ENCODE measurements around the gene ZRSR2.
A peak's percentile ranks its signal among the peaks of the same experiment; 100 is the strongest.

The ZRSR2 gene

GRCh38 chrX:15854080-15854655 lies 63.9 kb downstream of the ZRSR2 start:
- Histone ChIP-seq H3K4me3 (ENCODE audit: low read depth, low read length) (peak overlapping the region; percentile 84), H3K4me1 (ENCODE audit: control insufficient read depth, insufficient read depth, low read length) (peaks cover 37% of the 10 kb centered on the region), H3K27ac (ENCODE audit: low read depth, low read length) (peak overlapping the region; percentile 54; the same call in 1 of the 2 replicates), H3K9me3 (ENCODE audit: control insufficient read depth, insufficient read depth, low read depth, low read length) (no peaks in the 10 kb centered on the region), H3K27me3 (ENCODE audit: control insufficient read depth, insufficient read depth, low read length) (no peaks in the 10 kb centered on the region), H3K36me3 (ENCODE audit: control insufficient read depth, insufficient read depth, low read length) (peaks cover 36% of the 10 kb centered on the region), H3K9ac (ENCODE audit: low read length) (peak overlapping the region; percentile 68)

DNA sequence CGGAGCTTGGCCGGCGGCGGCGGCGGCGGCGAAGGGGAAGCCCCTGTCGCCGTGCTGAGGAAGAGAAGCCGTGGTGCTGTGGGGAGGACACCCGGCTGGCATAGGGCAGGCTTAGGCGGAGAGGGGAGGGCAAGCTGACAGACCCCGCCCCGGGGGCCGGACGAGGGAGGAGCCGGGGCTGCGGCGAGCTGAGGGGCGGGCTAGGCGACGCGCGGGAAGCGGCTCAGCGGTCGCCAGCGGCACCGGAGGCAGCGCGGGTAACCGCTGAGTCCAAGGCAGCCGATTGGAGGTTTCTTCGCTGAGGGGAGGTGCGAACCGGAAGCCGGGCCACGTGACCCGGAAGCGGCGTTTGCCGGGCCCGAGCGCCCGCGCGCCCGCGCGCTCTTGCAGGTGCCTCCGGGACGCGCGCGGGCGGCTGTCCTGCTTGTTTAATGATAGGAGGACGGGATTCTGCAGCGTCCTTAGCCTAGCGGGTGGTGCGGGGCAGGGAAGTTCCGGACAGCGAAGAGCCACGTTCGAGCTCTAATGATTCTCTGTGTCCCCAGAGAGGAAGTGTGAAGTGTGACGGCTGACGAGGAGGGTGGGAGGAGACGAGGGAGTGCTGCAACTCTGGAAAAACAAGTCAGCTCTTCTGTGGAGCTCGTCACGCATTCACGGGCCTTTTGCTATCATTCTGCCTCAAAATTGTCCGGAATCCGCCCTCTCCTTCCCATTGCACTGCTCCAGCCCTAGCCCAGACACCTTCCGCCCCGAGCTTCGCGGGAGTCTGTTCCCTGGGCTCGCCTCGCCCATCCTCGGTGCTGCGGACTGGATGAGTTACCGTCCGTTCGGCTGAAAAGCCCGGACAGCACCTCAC lies 64.7 kb downstream of the ZRSR2 start, which contains the start of gene AP1S2:
AP1S2 (minus strand) TSS at position 102 of the 856 bp plus-strand sequence. CDS start 2,289 bp downstream, outside the sequence.
- H3K9ac ChIP-seq (ENCODE audit: low read length): peak within 1 kb of the TSS; percentile 86
- no peaks in the 10 kb centered on the region for H3K27me3 ChIP-seq (ENCODE audit: control insufficient read depth, insufficient read depth, low read length)

DNA sequence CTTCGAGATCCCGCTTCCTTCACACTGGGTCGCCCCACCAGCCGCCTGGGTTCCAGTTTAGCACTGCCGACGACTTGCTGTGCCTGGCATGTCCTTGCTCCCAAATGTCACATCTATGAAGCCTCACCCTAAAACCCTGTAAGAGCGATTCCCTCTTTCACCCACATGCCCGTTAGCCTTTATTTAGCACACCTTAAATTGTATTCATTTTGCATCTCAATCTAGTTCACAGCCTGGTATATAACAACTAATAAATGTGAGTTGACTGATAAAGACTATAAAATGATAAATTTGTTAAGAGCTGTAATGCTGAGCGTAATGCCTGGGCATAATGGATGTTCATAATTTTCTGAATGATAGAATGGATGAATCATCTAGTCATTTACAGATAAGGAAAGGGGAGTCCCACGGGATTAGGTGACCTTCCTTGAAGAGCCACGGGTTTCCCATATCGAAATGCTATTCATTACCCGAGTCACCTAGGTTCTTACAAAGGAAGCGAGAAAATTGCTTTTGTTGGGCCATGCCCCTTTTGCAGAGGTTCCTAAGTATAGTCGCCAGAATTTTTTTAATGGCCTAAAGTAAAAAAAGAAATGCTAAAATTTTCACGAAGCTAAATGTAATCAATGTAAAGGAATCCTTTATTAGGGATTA lies 65.4 kb downstream of the ZRSR2 start:
- Histone ChIP-seq H3K9me3 (ENCODE audit: control insufficient read depth, insufficient read depth, low read depth, low read length) (no peaks in the 10 kb centered on the region), H3K27me3 (ENCODE audit: control insufficient read depth, insufficient read depth, low read length) (no peaks in the 10 kb centered on the region), H3K9ac (ENCODE audit: low read length) (peak overlapping the region; percentile 86), H3K36me3 (ENCODE audit: control insufficient read depth, insufficient read depth, low read length) (peaks cover 21% of the 10 kb centered on the region), H3K4me3 (ENCODE audit: low read depth, low read length) (peak overlapping the region; percentile 84), H3K4me1 (ENCODE audit: control insufficient read depth, insufficient read depth, low read length) (peaks cover 25% of the 10 kb centered on the region), H3K27ac (ENCODE audit: low read depth, low read length) (peak overlapping the region; percentile 18; the same call in 1 of the 2 replicates)

More for the DNA sequence above, 64.7 kb downstream of the ZRSR2 start, which contains the start of gene AP1S2:
- no peaks in the 10 kb centered on the region for H3K9me3 ChIP-seq (ENCODE audit: control insufficient read depth, insufficient read depth, low read depth, low read length)
- peak within 1 kb of the TSS; percentile 54; the same call in 1 of the 2 replicates for H3K27ac ChIP-seq (ENCODE audit: low read depth, low read length)
- H3K4me1 ChIP-seq (ENCODE audit: control insufficient read depth, insufficient read depth, low read length): peaks cover 31% of the 10 kb centered on the region
- peak within 1 kb of the TSS; percentile 84 for H3K4me3 ChIP-seq (ENCODE audit: low read depth, low read length)
- H3K36me3 ChIP-seq (ENCODE audit: control insufficient read depth, insufficient read depth, low read length): peaks cover 29% of the 10 kb centered on the region

GRCh38 chrX:15856222-15856587 lies 65.9 kb downstream of the ZRSR2 start:
- Histone ChIP-seq H3K4me1 (ENCODE audit: control insufficient read depth, insufficient read depth, low read length) (peaks cover 21% of the 10 kb centered on the region), H3K9ac (ENCODE audit: low read length) (peak overlapping the region; percentile 29), H3K27ac (ENCODE audit: low read depth, low read length) (0 out of 2 replicates have a peak overlapping the region, but pooled peaks have one; percentile 42), H3K9me3 (ENCODE audit: control insufficient read depth, insufficient read depth, low read depth, low read length) (no peaks in the 10 kb centered on the region), H3K27me3 (ENCODE audit: control insufficient read depth, insufficient read depth, low read length) (no peaks in the 10 kb centered on the region), H3K4me3 (ENCODE audit: low read depth, low read length) (peak overlapping the region; percentile 84), H3K36me3 (ENCODE audit: control insufficient read depth, insufficient read depth, low read length) (peaks cover 16% of the 10 kb centered on the region)

GRCh38 chrX:15856636-15857035 lies 66.4 kb downstream of the ZRSR2 start:
- no peaks in the 10 kb centered on the region for H3K27me3 ChIP-seq (ENCODE audit: control insufficient read depth, insufficient read depth, low read length)
- H3K36me3 ChIP-seq (ENCODE audit: control insufficient read depth, insufficient read depth, low read length): peaks cover 12% of the 10 kb centered on the region
- peaks cover 21% of the 10 kb centered on the region for H3K4me1 ChIP-seq (ENCODE audit: control insufficient read depth, insufficient read depth, low read length)
- H3K4me3 ChIP-seq (ENCODE audit: low read depth, low read length): peak overlapping the region; percentile 84
- H3K9ac ChIP-seq (ENCODE audit: low read length): peak overlapping the region; percentile 29
- H3K27ac ChIP-seq (ENCODE audit: low read depth, low read length): 0 out of 2 replicates have a peak overlapping the region, but pooled peaks have one; percentile 42
- no peaks in the 10 kb centered on the region for H3K9me3 ChIP-seq (ENCODE audit: control insufficient read depth, insufficient read depth, low read depth, low read length)

DNA sequence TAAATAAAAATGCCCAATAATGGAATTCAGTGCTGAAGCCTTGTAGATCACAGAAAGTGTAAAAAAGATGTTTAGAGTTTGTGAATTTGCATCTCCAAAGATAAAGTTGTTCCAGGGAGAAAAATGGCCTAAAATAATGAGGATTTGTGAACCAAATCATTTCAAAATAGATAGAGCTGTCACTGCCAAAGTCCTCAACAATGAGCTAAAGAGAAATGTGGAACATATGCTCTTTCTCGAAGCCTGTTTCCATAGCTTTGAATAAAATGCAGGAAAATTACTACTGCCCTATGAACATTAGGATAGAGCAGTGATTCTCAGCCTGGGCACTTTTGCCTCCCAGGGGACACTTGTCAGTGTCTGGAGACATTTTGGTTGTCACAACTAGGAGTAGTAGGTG lies 67.8 kb downstream of the ZRSR2 start:
- H3K4me3 ChIP-seq (ENCODE audit: low read depth, low read length): no peak overlapping the region
- H3K27me3 ChIP-seq (ENCODE audit: control insufficient read depth, insufficient read depth, low read length): no peaks in the 10 kb centered on the region
- peaks cover 17% of the 10 kb centered on the region for H3K4me1 ChIP-seq (ENCODE audit: control insufficient read depth, insufficient read depth, low read length)
- no peak overlapping the region for H3K27ac ChIP-seq (ENCODE audit: low read depth, low read length)
- no peaks in the 10 kb centered on the region for H3K36me3 ChIP-seq (ENCODE audit: control insufficient read depth, insufficient read depth, low read length)
- no peak overlapping the region for H3K9ac ChIP-seq (ENCODE audit: low read length)
- no peaks in the 10 kb centered on the region for H3K9me3 ChIP-seq (ENCODE audit: control insufficient read depth, insufficient read depth, low read depth, low read length)

DNA sequence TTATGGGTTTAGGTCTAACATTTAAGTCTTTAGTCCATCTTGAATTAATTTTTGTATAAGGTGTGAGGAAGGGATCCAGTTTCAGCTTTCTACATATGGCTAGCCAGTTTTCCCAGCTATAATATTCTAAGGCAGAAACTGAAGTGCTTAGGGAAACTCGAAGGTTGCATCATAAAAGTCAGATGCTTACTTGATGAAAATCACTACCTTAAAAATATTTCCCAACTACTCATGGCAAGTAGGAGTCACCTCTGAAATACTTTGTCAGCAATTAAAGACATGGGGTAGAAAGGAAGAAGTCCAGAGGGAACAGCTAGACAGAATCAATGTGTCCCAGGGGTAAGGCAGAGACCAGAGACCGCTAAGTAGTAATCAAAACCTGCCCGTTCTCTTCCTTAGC lies 70.6 kb downstream of the ZRSR2 start:
- no peak overlapping the region for H3K4me3 ChIP-seq (ENCODE audit: low read depth, low read length)
- no peaks in the 10 kb centered on the region for H3K9me3 ChIP-seq (ENCODE audit: control insufficient read depth, insufficient read depth, low read depth, low read length)
- H3K27me3 ChIP-seq (ENCODE audit: control insufficient read depth, insufficient read depth, low read length): no peaks in the 10 kb centered on the region
- no peak overlapping the region for H3K9ac ChIP-seq (ENCODE audit: low read length)
- no peak overlapping the region for H3K27ac ChIP-seq (ENCODE audit: low read depth, low read length)
- no peaks in the 10 kb centered on the region for H3K36me3 ChIP-seq (ENCODE audit: control insufficient read depth, insufficient read depth, low read length)
- H3K4me1 ChIP-seq (ENCODE audit: control insufficient read depth, insufficient read depth, low read length): peaks cover 20% of the 10 kb centered on the region

DNA sequence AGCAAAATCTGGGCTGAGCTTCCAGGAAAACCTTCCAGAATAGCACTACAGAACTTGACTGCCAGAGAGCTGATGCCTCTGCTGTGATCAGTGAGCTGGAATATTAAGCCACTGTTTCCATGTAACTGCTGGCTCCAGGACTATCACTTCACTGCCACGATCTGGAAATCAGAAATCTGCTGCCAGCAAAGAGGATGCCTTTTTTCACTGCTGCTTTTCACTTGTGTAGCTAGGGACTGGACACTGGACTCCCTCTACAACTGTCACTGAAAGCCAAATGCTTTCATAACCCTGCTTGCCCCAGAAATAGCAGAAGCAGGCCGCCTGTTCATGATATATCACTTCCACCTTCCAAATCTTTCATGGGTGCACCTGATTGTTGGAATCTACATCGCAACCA lies 73.7 kb downstream of the ZRSR2 start:
- Histone ChIP-seq H3K9ac (ENCODE audit: low read length) (no peak overlapping the region), H3K27me3 (ENCODE audit: control insufficient read depth, insufficient read depth, low read length) (no peaks in the 10 kb centered on the region)

DNA sequence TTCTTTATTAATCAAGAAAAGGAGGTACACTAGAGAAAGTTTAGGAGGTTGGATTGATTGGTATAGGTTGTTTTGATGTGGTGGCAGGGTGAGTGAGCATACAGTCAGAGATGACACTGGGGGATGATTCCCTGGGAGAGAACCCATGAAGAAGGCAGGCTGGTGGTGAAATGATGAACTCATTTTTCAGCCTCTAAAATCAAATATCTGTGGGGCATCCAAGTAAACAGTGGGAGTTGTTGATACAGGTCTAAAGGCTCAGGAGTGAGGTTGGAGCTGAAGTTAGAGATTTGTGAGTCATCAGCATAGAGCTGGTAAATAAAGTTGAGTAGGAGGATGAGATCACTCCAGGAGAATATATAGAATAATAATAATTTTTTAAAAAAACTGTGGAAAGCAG lies 74.3 kb downstream of the ZRSR2 start:
- Histone ChIP-seq H3K27me3 (ENCODE audit: control insufficient read depth, insufficient read depth, low read length) (no peaks in the 10 kb centered on the region), H3K4me3 (ENCODE audit: low read depth, low read length) (no peak overlapping the region), H3K4me1 (ENCODE audit: control insufficient read depth, insufficient read depth, low read length) (peaks cover 15% of the 10 kb centered on the region; the same call in 1 of the 2 replicates), H3K9me3 (ENCODE audit: control insufficient read depth, insufficient read depth, low read depth, low read length) (no peaks in the 10 kb centered on the region), H3K27ac (ENCODE audit: low read depth, low read length) (no peak overlapping the region), H3K36me3 (ENCODE audit: control insufficient read depth, insufficient read depth, low read length) (no peaks in the 10 kb centered on the region), H3K9ac (ENCODE audit: low read length) (no peak overlapping the region)

More for the DNA sequence above, 73.7 kb downstream of the ZRSR2 start:
- no peak overlapping the region for H3K4me3 ChIP-seq (ENCODE audit: low read depth, low read length)
- no peak overlapping the region for H3K27ac ChIP-seq (ENCODE audit: low read depth, low read length)
- no peaks in the 10 kb centered on the region for H3K9me3 ChIP-seq (ENCODE audit: control insufficient read depth, insufficient read depth, low read depth, low read length)
- H3K4me1 ChIP-seq (ENCODE audit: control insufficient read depth, insufficient read depth, low read length): peaks cover 15% of the 10 kb centered on the region; the same call in 1 of the 2 replicates
- H3K36me3 ChIP-seq (ENCODE audit: control insufficient read depth, insufficient read depth, low read length): no peaks in the 10 kb centered on the region

DNA sequence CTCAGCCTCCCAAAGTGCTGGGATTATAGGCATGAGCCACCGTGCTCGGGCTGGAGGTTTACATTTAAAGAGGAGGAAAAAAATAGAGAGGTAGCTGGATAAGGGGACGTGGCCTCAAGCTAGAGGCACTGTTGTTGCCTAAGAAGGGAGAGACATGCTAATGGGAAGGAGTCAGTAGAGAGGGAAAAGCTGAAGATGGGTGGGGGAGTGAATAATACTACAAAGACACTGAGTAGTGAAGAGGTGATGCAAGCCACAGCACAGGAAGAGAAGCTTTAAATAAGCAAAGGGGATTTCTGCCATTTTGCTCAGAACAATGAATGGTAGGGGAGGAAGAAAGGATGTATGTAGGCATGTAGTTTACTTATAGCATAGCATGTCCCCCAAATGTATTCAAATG lies 75.9 kb downstream of the ZRSR2 start:
- Histone ChIP-seq H3K9ac (ENCODE audit: low read length) (no peak overlapping the region), H3K27ac (ENCODE audit: low read depth, low read length) (no peak overlapping the region), H3K36me3 (ENCODE audit: control insufficient read depth, insufficient read depth, low read length) (no peaks in the 10 kb centered on the region), H3K27me3 (ENCODE audit: control insufficient read depth, insufficient read depth, low read length) (no peaks in the 10 kb centered on the region), H3K9me3 (ENCODE audit: control insufficient read depth, insufficient read depth, low read depth, low read length) (no peaks in the 10 kb centered on the region), H3K4me3 (ENCODE audit: low read depth, low read length) (no peak overlapping the region), H3K4me1 (ENCODE audit: control insufficient read depth, insufficient read depth, low read length) (peaks cover 15% of the 10 kb centered on the region; the same call in 1 of the 2 replicates)

Data from HUES6 (cell line).